Thoracic aorta (tissue), 2 donors: ENCODE results near the gene NLN. TPM values are rescaled to one million over a fixed set of nuclear protein-coding genes. Genes with fewer than 3 reads are reported as not detected.

Experiments
- ATAC-seq: fragments of 150-250 bp; one replicate; pipeline ENCODE4 v1.8.0; 2017; ENCODE audit warnings: low read depth; ENCODE audit not compliant: insufficient number of reproducible peaks, low FRiP score
- DNase-seq: peaks from one replicate; pipeline ENCODE4 v3.0.0-alpha.2; 2020; ENCODE audit warnings: low spot score
- H3K27ac ChIP-seq, 2 donors: fragments of 200-600 bp; sonication (generic); 1 replicate in 1 of 2; 2 replicates in 1 of 2; pipeline ENCODE4 v1.5.1; 2016; ENCODE audit warnings: mild to moderate bottlenecking in 2 of 2, moderate library complexity in 2 of 2
- H3K27me3 ChIP-seq: fragments of 200-600 bp; sonication (generic); replicated peaks from 2 replicates; pipeline ENCODE4 v1.6.0; 2016; ENCODE audit warnings: mild to moderate bottlenecking; ENCODE audit not compliant: insufficient read depth
- H3K36me3 ChIP-seq: fragments of 200-600 bp; sonication (generic); one replicate; pipeline ENCODE4 v1.5.1; 2016
- H3K4me1 ChIP-seq, 2 donors: fragments of 200-600 bp; sonication (generic); 1 replicate in 1 of 2; 2 replicates in 1 of 2; pipeline versions ENCODE4 v1.5.1 to v1.6.0; 2016; ENCODE audit warnings: low read depth in 2 of 2, mild to moderate bottlenecking in 1 of 2; ENCODE audit not compliant: control insufficient read depth in 1 of 2
- H3K4me3 ChIP-seq: fragments of 200-600 bp; sonication (generic); 2 replicates; pipeline ENCODE4 v1.5.1; 2016; ENCODE audit warnings: mild to moderate bottlenecking
- H3K9me3 ChIP-seq: fragments of 200-600 bp; sonication (generic); 2 replicates; pipeline ENCODE4 v1.5.1; 2016
- total RNA-seq, 2 donors: library from RNA; depleted of rRNA; stranded (reverse); fragments of >200 nt; gene quantifications; one replicate each; pipeline versions ENCODE4 v1.1.0 to v1.2.3, GENCODE V29; 2016
- TF ChIP-seq, protein P1 (sequence below): fragments of 200-600 bp; sonication (generic); IDR thresholded peaks from one replicate; pipeline ENCODE4 v1.5.1; 2019; ENCODE audit warnings: antibody characterized with exemption

NLN gene
- total RNA-seq, 2 donors from 2014 or later: 6.8 to 24.1 TPM

DNA sequence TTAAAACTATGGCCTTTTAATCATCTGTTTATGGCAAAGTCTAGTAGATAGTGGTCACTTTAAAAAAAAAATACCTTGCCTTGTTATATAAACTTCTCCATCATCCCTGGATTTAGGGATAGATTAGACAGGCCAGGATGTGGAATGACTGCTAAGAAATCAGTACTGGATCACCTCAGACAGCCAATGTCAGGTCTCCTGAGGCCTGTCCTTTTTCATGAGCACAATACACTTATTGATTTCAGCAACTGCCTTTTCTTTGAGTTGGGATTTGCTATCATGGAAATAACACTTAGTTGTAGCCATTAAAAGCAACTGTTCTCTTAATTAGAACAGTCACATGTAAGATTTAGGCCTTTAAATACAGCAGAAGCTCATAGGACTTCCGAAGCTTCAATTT is 77.9 kb downstream of the NLN start:
- H3K4me1 ChIP-seq: peaks cover 0 to 3% of the 10 kb centered on the region in 2 donors
- no peak overlapping the region for H3K27ac ChIP-seq
- DNase-seq (no peak), ATAC-seq (no peak)
- TF ChIP-seq, protein P1, sequence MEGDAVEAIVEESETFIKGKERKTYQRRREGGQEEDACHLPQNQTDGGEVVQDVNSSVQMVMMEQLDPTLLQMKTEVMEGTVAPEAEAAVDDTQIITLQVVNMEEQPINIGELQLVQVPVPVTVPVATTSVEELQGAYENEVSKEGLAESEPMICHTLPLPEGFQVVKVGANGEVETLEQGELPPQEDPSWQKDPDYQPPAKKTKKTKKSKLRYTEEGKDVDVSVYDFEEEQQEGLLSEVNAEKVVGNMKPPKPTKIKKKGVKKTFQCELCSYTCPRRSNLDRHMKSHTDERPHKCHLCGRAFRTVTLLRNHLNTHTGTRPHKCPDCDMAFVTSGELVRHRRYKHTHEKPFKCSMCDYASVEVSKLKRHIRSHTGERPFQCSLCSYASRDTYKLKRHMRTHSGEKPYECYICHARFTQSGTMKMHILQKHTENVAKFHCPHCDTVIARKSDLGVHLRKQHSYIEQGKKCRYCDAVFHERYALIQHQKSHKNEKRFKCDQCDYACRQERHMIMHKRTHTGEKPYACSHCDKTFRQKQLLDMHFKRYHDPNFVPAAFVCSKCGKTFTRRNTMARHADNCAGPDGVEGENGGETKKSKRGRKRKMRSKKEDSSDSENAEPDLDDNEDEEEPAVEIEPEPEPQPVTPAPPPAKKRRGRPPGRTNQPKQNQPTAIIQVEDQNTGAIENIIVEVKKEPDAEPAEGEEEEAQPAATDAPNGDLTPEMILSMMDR: no peak
- no peaks in the 10 kb centered on the region for H3K36me3 ChIP-seq
- H3K9me3 ChIP-seq: no peaks in the 10 kb centered on the region
- H3K27me3 ChIP-seq: no peaks in the 10 kb centered on the region
- H3K4me3 ChIP-seq: no peak overlapping the region

DNA sequence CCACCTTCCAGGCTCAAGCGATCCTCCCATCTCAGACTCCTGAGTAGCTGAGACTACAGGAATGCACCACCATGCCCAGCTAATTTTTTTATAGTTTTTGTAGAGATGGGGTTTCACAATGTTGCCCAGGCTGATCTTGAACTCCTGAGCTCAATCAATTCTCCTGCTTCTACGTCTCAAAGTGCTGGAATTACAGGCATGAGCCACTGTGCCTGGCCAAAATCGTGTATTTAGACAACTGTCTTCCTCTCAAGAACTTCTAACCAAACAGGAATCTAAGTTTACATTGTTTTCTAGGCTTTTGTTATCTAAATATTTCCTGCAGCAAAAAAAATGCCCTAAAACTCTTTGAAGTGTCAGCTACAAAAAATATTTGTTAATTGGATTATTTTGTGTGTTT is 78.8 kb downstream of the NLN start:
- Histone ChIP-seq H3K36me3 (no peaks in the 10 kb centered on the region), H3K27me3 (no peaks in the 10 kb centered on the region), H3K4me3 (no peak overlapping the region), H3K9me3 (no peaks in the 10 kb centered on the region), H3K27ac (no peak overlapping the region), H3K4me1 (peaks cover 0 to 3% of the 10 kb centered on the region in 2 donors)
- DNase-seq (no peak), ATAC-seq (no peak)
- TF ChIP-seq, protein P1: no peak

DNA sequence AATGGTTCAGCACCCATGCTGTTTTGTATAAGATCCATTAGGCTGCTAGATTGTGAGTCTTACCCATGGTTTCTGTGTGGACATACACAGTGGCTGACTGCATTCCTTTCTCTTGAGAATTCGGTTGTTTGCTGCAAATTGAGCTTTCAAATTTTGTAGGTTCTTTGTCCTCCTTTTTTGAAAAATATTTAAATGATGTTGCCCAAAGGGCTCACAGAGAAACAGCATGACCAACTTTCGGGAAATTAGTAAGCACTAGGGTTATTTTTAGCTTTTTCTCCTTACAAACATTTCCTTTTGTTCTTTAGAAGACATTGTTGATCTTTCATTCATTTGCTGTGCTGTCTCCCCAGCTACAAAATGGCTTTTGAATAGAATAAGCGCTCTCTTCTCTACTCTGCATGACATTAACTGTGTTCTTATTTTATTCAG is 79.4 kb downstream of the NLN start:
- TF ChIP-seq, protein P1: no peak
- no peak overlapping the region for H3K4me3 ChIP-seq
- DNase-seq (no peak), ATAC-seq (peak; percentile 35)
- no peaks in the 10 kb centered on the region for H3K9me3 ChIP-seq
- peaks cover 0 to 3% of the 10 kb centered on the region in 2 donors for H3K4me1 ChIP-seq
- H3K27ac ChIP-seq: no peak overlapping the region
- no peaks in the 10 kb centered on the region for H3K27me3 ChIP-seq
- no peaks in the 10 kb centered on the region for H3K36me3 ChIP-seq

DNA sequence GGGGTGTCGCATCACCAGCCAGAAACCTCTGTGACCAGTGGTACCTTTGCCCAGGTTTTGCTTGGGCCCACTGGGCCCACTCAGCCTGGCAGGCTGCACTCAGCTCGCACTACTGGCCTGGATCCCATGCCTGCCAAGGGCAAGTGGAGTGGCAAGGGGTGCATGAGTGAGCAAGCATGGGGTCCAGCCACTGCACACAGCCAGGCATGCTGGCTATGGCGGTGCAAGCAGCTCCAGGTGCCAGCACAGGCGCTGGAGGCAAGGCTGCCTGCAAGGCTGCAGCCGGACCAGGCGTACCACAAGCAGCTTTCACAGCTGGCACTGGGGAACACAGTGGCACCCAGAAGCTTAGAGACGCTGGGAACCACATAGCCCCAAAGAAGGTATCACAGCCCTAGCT is 80.1 kb downstream of the NLN start:
- no peak for DNase-seq
- no peak overlapping the region for H3K4me3 ChIP-seq
- H3K36me3 ChIP-seq: no peaks in the 10 kb centered on the region
- H3K9me3 ChIP-seq: no peaks in the 10 kb centered on the region
- H3K4me1 ChIP-seq: peaks cover 0 to 3% of the 10 kb centered on the region in 2 donors
- H3K27ac ChIP-seq: no peak overlapping the region
- no peak for ATAC-seq
- TF ChIP-seq, protein P1: no peak
- H3K27me3 ChIP-seq: no peaks in the 10 kb centered on the region

DNA sequence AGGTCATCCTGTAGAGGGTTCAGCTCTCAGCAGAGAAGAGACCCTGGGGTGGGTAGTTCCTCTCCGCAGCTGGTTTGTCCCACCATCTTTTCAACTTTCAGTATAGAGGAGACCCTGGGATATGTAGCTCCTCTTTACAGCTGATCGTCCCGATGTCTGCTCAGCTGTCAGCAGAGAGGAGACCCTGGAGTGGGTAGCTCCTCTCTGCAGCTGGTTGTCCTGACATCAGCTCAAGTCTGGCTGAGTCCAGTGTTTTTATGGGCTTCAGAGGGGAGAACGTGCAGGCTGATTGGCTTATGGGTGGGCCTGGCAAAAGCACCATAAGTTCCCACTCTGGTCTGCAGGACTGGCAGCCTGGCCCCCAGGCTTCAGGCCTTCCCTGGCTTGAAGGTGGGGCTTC is 80.8 kb downstream of the NLN start:
- ATAC-seq (no peak), DNase-seq (no peak)
- H3K4me3 ChIP-seq: no peak overlapping the region
- TF ChIP-seq, protein P1: no peak
- no peaks in the 10 kb centered on the region for H3K36me3 ChIP-seq
- H3K27me3 ChIP-seq: no peaks in the 10 kb centered on the region
- no peaks in the 10 kb centered on the region for H3K9me3 ChIP-seq
- peaks cover 0 to 3% of the 10 kb centered on the region in 2 donors for H3K4me1 ChIP-seq
- H3K27ac ChIP-seq: no peak overlapping the region
